Limb (tissue), 2 donors: ENCODE data around the gene PLCG2.
"Not testable (repeated sequence)": the region's sequence is repeated elsewhere in the genome, so short reads cannot be mapped to it uniquely, and the experiment has no call there.

ENCODE experiments used
- DNase-seq, 2 donors: peaks; one replicate each; pipeline ENCODE4 v3.0.0-alpha.2; 2016; ENCODE audit errors: extremely low spot score in 2 of 2

PLCG2 gene

DNA sequence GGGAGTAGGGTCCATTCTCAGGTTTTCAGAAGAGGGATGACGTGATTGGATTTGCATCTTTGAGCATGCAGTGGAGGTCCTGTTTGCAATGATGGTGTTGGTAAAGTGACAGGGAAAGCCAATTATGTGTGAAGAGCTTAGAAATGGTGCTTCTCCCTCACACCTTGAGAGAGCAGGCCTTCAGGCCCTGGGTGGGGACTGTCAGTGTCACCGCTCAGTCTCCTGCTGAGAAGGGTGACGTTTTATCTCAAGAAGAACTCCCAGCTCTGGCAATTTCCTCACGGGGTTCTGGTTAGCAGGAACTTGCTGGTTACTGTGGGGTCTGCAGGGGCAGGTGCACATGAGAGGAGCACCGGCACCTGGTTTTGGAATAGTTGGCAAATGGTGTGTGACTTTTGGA lies 11.2 kb downstream of the PLCG2 start:
- DNase-seq = no peak

DNA sequence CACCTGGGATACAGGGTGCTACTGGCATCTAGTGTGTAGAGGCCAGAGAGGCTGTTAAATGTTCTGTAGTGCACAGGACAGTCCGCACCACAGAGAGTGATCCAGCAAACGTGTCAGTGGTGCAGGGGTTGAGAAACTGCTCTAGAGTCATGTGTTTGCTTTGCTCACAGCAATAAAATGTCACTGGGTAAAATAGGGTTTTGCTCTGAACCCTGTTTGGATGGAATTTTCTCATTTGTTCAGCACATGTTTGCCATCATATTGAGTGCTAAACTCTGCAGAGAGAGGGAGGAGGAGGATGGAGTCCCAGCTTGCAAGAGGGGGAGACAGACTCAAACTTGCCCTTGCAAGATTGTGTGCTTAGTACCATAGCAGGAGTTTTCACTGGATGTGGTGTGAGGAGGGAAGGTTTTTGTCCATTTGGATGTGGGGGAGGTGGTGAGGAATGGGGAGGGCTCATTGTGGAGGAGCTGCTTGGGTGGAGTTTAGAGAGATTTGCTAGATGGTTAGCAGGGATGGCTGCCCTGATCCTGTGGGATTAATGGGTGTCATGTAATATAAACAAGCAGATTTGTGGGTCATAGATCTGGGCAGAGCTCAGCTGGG lies 11.8 kb downstream of the PLCG2 start:
- DNase-seq = no peak

DNA sequence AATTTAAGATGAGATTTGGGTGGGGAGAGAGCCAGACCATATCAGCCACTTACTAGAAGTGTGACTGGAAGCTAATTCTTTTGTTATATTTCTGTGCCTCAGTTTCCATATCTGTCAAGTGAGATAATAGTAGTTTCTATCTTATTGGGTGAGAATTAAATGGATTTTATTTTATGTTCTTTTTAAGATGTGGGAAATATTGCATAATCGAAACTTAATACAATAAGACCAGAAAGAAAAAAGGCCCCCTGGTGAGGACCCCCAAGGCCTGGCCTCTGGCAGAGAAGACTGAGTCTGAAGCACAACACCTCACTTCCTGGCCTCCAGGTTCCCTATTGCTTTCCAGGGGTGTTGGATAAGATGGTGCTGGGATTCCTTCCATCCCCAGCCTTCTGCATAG lies 13.7 kb downstream of the PLCG2 start:
- no peak for DNase-seq

DNA sequence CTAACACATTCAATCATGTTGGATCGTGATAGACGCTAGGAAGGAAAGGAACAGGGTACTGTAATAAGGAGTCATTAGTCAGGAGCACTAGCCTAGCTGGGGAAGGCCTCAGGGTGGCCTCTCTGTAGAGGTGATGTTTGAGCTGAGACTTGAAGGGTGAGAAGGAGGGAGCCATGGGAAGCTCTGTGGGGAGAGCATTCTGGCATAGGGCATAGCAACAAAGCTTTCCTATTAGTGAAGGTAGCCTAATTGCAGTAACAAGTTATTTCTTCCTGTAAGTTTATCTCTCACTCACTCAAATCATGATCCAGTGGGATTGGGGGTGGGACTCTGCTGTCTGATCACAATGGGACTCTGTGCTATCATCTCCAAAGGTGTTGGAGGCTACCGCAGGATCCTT lies 16.1 kb downstream of the PLCG2 start:
- no peak for DNase-seq

DNA sequence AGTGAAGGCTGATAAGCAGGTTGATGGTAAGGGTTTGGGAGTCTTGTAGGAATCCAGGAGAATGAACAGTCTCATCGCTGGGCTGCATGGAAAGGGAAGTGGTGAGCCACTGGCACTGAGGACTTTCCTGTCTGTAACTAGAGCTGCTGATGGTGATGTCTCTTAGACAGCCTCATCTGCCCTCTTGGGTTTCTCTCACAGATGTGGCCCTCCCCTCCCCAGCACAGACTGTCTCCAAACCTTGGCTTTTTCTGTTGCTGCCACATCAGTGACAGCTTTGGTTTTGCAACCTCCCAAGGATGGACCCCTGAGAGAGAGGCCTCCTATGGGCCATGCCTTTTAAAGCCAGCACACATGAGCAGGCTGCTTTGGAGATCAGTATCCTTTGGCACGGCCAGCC lies 16.9 kb downstream of the PLCG2 start:
- no peak for DNase-seq

DNA sequence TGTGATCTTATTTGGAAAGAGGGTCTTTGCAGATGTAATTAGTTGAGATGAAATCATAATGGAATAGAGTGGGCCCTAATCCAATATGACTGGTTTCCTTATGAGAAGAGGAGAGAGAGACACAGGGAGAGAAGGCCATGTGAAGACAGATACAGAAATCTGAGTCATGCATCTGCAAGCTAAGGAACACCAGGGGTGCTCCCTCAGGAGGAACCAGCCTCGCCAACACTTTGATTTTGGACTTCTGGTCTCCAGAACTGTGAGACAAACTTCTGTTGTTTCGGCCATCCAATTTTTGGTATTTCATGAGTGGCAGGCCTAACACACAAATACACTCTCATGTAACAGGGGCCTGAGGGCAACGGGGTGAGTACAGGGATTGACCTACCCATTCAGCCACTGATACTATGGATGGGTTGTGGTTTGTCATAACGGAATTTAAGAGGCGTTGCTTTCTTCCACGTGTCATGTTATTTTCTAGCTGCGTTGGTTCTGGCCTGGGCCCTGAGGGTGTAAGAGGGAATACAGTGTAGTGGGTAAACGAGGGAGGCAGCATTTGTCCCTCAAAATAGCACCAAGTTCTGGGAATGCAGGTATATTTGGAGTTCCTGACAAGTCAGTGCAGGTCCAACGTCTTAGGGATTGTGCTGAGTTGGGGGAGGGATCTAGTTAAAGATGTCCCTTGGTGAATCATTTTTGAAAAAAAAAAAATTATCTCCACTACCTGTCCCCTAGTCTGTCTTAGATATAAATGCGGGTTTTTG lies 17.7 kb downstream of the PLCG2 start:
- no peak for DNase-seq

DNA sequence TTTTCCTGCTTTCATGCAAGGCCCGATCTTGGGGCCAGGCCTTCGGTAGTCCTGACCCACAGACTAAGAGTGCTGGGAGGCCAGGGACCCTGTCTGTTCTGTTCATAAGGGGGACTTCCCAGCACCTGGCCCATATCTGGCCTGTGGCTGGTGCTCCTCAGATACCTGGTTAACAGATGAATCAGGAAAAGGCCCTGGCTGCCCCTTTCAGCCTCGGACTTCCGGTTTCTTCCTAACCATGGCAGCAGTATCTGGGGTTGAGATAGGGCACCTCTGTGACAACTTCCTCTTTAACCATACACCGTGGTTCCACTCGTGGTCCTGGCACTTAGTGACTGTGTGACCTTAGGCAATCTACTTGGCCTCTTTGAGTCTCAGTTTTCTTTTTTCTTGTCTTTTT lies 18.4 kb downstream of the PLCG2 start:
- DNase-seq = no peak

DNA sequence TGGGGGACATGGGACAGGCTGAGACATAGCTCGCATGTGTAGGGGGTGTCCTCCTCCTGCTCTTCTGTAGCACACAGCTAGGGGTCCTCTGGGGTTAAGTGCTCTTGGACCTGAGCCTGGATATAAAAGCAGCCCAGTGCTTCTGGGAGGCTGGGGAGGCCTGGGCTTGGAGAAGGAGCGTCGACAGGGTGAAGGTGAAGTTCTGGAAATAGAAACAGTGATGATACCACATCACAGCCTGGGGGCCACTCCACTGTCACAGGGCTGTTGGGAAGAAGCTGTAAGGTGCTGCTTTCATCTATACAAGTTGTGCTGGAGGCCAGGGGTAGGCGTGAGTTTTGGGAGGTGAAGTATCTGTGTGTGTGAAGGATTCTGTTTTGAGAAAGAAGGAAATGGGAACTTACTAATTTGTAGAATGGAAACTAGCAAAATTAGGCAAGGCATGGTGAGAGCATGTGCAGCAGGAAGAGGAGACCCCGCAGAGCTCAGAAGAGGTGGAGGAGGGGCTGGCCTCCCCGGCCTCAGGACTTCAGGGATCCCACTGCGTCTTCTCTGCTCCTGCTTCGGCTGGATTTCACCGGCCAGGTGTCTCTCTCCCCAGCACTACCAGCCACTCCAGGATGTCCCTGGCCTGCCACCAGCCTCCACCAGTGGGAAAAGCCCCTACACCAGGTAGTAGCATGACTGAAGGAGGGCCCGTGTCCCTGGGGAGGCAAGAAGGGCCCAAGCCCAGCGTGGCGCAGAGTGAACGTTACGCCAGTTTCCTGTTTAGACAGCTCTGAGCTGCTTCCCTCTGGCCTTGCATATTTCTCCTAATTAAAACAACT lies 19.4 kb downstream of the PLCG2 start:
- no peak for DNase-seq

DNA sequence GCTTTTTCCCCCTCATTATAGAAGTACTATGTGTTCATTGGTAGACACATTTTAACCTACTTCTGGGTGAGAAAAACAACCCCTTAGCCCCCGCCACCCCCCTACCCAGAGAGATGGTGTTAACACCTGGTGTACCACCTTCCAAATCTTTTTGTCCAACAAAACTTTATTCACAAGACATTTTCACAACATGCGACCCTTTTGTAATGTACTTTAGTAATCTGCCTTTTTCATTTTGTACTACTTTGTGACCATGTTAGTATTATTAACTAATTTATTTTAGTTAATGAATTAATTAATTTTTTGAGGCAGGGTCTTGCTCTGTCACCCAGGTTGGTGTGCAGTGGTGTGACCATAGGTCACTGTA lies 20.0 kb downstream of the PLCG2 start:
- no peak for DNase-seq

DNA sequence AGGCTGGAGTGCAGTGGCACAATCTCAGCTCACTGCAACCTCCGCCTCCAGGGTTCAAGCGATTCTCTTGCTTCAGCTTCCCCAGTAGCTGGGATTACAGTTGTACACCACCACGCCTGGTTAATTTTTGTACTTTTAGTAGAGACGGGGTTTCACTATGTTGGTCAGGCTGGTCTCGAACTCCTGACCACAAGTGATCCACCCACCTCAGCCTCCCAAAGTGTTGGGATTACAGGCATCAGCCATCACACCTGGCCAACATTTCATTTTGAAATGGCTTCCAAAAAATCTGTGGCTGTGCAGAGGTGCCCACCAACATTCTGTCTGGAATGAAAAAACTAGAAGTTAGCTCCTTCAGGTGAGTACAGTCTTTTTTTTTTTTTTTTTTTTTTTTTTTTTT lies 22.6 kb downstream of the PLCG2 start:
- DNase-seq = not testable (repeated sequence)

DNA sequence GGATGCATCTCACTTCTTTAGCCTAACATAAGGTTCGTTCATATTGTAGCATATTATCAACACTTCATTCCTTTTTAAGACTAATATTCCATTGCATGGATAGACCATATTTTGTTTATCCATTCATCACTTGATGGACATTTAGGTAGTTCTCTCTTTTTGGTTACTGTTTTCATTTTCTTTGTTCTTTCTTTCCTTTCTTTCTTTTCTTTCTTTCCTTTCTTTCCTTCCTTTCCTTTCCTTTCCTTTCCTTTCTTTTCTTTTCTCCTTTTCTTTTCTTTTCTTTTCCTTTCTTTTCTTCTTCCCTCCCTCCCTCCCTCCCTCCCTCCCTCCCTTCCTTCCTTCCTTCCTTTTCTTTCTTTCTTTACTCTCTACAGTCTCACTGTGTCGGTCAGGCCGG lies 24.2 kb downstream of the PLCG2 start:
- no peak for DNase-seq

DNA sequence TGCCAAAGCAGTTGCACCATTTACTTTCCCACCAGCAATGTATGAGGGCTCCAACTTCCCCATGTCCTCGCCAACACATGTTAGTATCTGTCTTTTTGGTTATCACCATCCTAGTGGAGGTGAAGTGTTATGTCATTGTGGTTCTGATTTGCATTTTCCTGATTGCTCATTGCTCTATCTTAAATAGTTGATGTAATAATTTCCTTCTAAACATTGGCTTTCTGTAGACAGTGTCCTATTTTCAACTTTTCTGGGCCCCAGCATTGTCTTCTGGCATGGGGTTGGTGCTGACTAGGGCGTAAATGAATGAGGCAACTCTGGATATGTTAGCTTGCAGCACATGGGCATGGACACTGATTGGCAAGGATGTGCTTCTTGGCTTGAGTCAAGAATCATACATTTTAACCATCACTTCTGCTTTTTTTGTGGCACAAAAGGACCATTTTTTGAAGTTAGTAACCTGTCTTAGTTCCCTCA lies 25.1 kb downstream of the PLCG2 start:
- DNase-seq = no peak

DNA sequence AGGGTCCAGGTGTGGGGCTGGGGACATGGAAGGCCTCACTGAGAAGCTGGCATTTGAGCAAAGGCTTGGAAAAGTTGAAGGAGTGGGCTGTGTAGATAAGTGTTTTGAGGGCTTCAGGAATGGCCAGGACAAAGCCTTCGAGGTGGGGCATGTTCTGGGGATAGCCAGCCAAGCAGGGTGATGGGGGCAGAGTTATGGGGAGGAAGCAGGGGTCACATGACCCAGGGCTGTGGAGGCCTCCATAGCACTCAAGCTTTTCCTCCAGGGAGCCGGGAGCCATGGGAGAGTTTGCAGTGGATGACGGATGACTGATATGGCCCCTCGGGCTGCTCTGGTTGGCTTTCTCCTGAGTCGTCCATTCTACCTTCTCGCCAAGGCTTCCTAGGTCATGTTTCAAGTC lies 27.6 kb downstream of the PLCG2 start:
- DNase-seq = no peak

DNA sequence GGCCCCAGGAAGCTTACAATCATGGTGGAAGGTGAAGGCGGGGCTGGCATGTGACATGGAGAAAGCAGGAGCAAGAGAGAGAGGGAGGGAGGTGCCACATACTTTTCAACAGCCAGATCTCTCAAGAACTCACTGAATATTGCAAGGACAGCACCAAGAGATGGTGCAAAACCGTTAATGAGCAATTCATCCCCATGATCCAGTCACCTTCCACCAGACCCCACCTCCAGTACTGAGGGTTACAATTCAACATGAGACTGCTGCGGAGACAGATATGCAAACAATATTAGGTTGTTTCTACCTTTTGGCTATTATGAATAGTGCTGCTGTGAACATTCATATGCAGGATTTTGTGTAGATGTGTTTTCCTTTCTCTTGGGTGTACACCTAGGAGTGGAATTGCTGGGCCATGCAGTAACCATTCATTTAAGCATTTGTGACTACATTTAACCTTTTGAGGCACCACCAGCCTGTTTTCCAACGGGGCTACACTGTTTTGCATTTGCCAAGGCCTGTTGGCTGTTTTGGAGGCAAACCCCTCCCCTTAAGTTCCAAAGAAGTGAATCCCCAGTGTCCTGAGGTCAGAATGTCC lies 28.8 kb downstream of the PLCG2 start:
- no peak for DNase-seq

DNA sequence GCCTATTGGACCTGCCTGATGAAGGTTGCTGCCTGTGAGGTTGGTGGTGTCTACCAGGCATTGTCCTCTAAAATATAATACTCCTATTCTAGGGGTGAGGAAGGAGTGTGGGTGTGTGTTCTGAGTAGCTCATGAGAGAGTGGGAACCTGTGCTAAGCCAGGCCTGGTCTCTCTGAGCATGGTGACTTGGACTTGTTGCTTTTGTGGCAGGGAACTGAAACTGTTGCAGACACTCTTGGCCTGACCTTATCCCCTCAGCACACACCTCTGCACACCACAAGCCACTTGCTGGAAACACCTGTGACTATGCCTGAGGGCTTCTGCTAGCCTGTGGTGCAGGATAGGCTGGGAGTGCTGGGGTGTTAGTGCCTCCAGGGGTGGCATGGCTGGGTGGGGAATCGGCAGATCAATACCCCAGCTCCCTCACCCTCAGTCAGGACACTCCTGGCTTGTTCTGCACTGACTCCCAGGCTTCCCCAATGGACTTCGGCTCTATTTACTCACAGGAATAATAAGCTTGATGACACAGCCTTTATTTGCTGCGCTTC lies 29.9 kb downstream of the PLCG2 start:
- DNase-seq = no peak

DNA sequence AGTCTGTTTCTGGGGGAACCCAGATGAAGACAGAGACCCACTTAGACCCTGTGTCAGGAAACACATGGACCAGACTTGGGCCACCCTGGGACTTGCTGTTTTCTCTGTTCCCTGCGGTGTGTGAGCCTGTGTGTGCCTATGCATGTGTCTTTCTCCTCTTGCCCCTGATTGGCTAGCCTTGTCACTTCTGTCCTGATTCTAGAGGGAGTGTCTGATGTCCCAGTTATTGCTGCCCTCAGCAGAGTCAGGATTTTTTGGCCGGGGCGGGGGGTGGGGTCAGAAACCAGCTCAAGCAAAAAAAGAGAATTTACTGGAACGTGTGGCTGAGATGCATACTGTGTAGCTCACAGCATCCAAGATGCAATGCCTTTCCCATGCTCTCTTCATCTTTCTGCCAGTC lies 30.5 kb downstream of the PLCG2 start:
- DNase-seq = no peak

DNA sequence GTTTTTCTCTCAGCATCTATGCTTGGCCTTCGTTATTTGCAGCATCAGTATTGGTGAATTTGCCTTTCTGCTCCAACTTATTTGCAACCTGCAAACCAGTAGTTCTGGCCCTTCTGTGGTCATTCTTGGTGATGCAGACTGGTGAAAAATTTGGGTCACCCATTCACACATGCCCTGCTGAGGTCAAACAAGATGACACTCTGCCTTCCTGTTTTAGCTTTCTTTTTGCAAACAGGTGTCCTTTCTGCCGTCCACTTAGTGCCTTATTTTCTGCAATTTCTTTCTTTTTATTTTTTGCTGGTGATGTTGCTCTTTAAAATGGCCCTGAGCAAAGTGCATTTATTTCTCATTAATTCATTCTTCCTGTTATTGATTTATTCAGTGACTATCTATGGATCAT lies 31.3 kb downstream of the PLCG2 start:
- no peak for DNase-seq

DNA sequence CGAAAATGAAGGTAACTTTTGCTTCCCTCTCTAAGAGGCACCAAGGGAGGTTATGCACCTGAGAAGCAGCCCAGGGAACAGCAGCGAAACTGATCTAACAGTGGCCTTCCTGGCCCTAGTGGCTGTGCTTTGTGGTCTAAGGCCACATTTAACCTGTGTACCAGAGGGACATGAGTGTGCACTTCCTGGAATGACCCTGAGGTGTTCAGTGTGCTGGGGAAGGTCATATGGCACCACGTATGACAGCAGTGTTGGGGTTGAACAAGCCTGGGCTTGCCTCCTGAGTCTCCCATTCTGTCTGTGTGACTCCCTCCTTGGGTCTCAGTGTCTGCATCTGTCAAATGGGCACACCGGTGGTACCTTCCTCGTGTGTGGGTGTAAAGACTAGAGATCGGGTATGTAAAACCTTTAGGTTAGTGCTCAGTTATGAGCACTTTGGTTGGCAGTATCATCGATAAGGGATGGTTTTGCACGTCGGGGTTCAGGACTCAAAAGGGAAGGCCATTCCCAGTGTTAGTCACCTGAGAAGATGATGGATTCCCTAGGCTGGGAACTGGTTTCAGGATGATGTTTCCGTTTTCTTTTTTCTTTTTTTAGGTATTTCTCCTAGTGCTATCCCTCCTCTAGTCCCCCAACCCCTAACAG lies 31.9 kb downstream of the PLCG2 start:
- no peak for DNase-seq

DNA sequence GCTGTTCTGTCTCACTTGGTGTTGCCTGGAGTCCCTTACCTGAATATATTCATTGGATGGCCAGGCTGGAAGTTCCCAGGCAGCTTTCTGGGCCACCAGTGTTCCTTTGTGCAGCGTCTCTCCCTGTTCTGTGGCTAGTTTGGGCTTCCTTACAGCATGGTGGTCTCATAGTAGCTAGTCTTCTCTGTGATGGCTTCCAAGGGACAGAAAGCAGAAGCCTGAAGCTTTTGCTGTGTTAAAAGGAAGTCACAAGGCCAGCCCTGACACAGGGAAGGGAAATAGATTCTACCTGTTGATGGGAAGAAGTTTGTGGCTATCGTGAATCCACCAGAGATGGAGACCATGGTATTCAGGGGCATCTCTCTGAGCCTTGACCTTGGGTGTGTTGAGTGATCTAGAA lies 34.6 kb downstream of the PLCG2 start:
- DNase-seq = no peak

DNA sequence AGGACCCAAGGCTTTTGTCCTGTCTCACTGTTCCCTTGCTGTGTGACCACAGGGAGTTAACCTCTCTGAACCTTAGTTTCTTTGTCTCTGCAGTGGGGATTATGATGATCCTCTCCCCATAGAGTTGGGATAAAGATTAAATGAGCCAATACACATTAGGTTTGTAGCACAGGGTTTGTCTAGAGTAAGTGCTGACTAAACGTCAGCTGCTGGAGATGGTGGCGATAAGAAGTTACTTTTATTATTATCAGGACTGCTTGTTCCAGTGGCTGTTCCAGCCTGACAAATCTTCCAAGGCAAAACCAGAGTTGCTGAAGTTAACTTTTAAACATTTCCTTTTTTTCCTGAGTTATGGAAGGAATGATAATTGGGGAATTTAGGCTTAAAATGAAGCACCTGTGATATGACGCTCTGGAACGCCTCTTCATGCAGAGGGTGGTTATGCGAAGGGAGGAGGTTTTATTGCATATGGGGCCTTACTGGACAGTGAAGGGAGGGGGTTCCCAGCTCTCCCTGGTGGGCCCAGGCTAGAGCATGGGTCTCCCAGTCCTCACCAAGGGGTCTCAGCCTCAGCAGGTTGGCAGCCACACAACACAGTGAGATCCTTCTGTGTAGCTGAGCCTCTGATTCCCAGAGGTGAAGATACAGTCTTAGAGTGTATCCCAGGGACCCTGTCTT lies 35.8 kb downstream of the PLCG2 start:
- no peak for DNase-seq

DNA sequence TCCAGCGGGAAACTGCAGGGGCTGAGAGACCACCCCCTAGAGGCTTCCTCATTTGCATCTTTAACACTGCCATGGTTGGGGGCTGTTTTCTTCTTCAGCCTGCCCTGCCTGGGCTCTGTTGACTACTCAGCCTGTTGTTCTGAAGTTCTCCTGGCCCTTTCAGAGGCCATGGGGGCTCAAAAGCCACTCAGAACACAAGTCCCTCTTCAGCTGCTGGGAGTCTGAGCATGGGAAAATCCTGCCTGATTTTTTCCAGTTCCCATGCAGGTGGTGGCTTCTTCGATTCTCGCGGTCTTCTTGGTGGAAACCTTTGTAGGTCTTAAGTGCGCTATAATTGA lies 36.3 kb downstream of the PLCG2 start:
- DNase-seq = no peak
